HepG2 (cell line): ENCODE data around the gene CTIF. TPM values are rescaled to one million over a fixed set of nuclear protein-coding genes. Genes with fewer than 3 reads are reported as not detected.

ENCODE experiments used
- ATAC-seq: fragments of 200-7000 bp; cut with Tn5 transposase; 3 replicates; pipeline ENCODE4 v1.9.1; 2020; ENCODE audit warnings: mild to moderate bottlenecking, moderate library complexity
- BruUV-seq: library from RNA; stranded (reverse); fragments of 400-500 nt; replicated peaks from 2 replicates; lab custom pipeline; 2021; lab: Mats Ljungman, UMichigan
- CTCF ChIA-PET: fragments of 300-600 bp; formaldehyde crosslinking; extraction: SDS; loops from one replicate; lab custom pipeline; 2021; ENCODE audit warnings: low total read pairs, inconsistent platforms, low intra/inter-chr PET ratio; lab: Yijun Ruan, JAX
- POLR2A ChIA-PET: fragments of 350-600 bp; sonication (Branson Sonifier 250); formaldehyde crosslinking; loops from one replicate; lab custom pipeline; 2020; ENCODE audit warnings: antibody characterized with exemption, inconsistent platforms; lab: Yijun Ruan, JAX
- DNase-seq: peaks from one replicate; pipeline ENCODE4 v3.0.0-alpha.2; 2015; ENCODE audit warnings: low spot score
- FAIRE-seq: peaks from 3 replicates; lab custom pipeline; 2011; peaks lifted over from hg19 to GRCh38; lab: Jason Lieb, UNC
- H2AFZ ChIP-seq: one replicate; pipeline ENCODE4 v1.6.1; 2011; ENCODE audit warnings: low read length, inconsistent platforms
- H3K27ac ChIP-seq: fragments of 300-600 bp; 3 replicates; pipeline ENCODE4 v1.8.0; 2011; ENCODE audit warnings: mixed run types, mild to moderate bottlenecking, mixed read lengths, low read length, inconsistent platforms; ENCODE audit not compliant: insufficient read depth; ENCODE audit errors: extremely low read length
- H3K27me3 ChIP-seq, 2 experiments: fragments of 200-600 bp in 1 of 2; 2 replicates in 1 of 2; 3 replicates in 1 of 2; pipeline versions ENCODE4 v1.6.0 to v1.8.0; 2011; ENCODE audit warnings: low read length in 2 of 2, mild to moderate bottlenecking in 2 of 2, moderate library complexity in 2 of 2, inconsistent platforms in 1 of 2; ENCODE audit not compliant: insufficient read depth in 2 of 2, control insufficient read depth in 1 of 2
- H3K36me3 ChIP-seq, 2 experiments: fragments of 200-600 bp in 1 of 2; replicated peaks in 1 of 2; 2 replicates in 1 of 2; 3 replicates in 1 of 2; pipeline versions ENCODE4 v1.5.1 to v1.8.0; 2011; ENCODE audit warnings: low read length in 2 of 2, inconsistent platforms in 1 of 2; ENCODE audit not compliant: insufficient read depth in 2 of 2, control insufficient read depth in 1 of 2
- H3K4me1 ChIP-seq: 2 replicates; pipeline ENCODE4 v1.5.1; 2012; ENCODE audit warnings: low read length, inconsistent platforms; ENCODE audit not compliant: insufficient read depth
- H3K4me2 ChIP-seq: 2 replicates; pipeline ENCODE4 v1.6.0; 2011; ENCODE audit warnings: low read depth, low read length, inconsistent platforms
- H3K4me3 ChIP-seq, 3 experiments: fragments of 200-600 bp in 1 of 3; sonication (generic), shearing (Covaris generic) in 1 of 3; replicated peaks in 1 of 3; 2 replicates each; pipeline ENCODE4 v1.5.1; 2011 to 2016; ENCODE audit warnings: low read length in 3 of 3, inconsistent platforms in 2 of 3, low read depth in 2 of 3, mild to moderate bottlenecking in 2 of 3, control low read depth in 1 of 3, mixed read lengths in 1 of 3; ENCODE audit not compliant: insufficient read depth in 1 of 3
- H3K79me2 ChIP-seq: one replicate; pipeline ENCODE4 v1.6.1; 2011; ENCODE audit warnings: low read length, inconsistent platforms; ENCODE audit not compliant: insufficient read depth
- H3K9ac ChIP-seq: 2 replicates; pipeline ENCODE4 v1.6.0; 2011; ENCODE audit warnings: mild to moderate bottlenecking, low read depth, low read length, inconsistent platforms; ENCODE audit not compliant: insufficient read depth
- H3K9me3 ChIP-seq: 2 replicates; pipeline ENCODE4 v1.5.1; 2012; ENCODE audit warnings: mild to moderate bottlenecking, low read length
- H4K20me1 ChIP-seq: 2 replicates; pipeline ENCODE4 v1.6.0; 2011; ENCODE audit warnings: inconsistent platforms, mild to moderate bottlenecking, low read length, moderate library complexity; ENCODE audit not compliant: insufficient read depth
- GATAD1 ChIP-seq: IDR thresholded peaks from 2 replicates; pipeline ENCODE4 v1.6.1; 2016; ENCODE audit warnings: missing genetic modification reagents, missing compliant biosample characterization
- HMG20B ChIP-seq: conservative IDR thresholded peaks from 2 replicates; pipeline ENCODE4 v1.6.1; 2016; ENCODE audit warnings: missing genetic modification reagents, missing compliant biosample characterization
- JUNB ChIP-seq: sonication (generic); formaldehyde crosslinking; IDR thresholded peaks from 2 replicates; pipeline ENCODE4 v1.8.0; 2022; ENCODE audit warnings: missing genetic modification reagents, mild to moderate bottlenecking, borderline replicate concordance
- MXI1 ChIP-seq: IDR thresholded peaks from 3 replicates; pipeline ENCODE4 v1.6.1; 2012; ENCODE audit warnings: low read depth, low read length, inconsistent platforms, borderline replicate concordance
- RNF219 ChIP-seq: sonication (generic); formaldehyde crosslinking; IDR thresholded peaks from 2 replicates; pipeline ENCODE4 v1.5.0; 2020; ENCODE audit warnings: mild to moderate bottlenecking, missing genetic modification reagents
- SAFB2 ChIP-seq: sonication (generic); formaldehyde crosslinking; IDR thresholded peaks from 2 replicates; pipeline ENCODE4 v1.5.1; 2020; ENCODE audit warnings: missing genetic modification reagents, low read depth, mild to moderate bottlenecking, borderline replicate concordance
- SETDB1 ChIP-seq: sonication (generic); formaldehyde crosslinking; IDR thresholded peaks from 2 replicates; pipeline ENCODE4 v1.5.1; 2020; ENCODE audit warnings: missing genetic modification reagents, mild to moderate bottlenecking, borderline replicate concordance
- SKIL ChIP-seq: sonication (generic); formaldehyde crosslinking; IDR thresholded peaks from 2 replicates; pipeline ENCODE4 v1.8.0; 2022; ENCODE audit warnings: missing genetic modification reagents, mild to moderate bottlenecking, moderate library complexity, borderline replicate concordance
- SP2 ChIP-seq: sonication (generic); formaldehyde crosslinking; IDR thresholded peaks from 2 replicates; pipeline ENCODE4 v1.5.1; 2020; ENCODE audit warnings: mild to moderate bottlenecking, missing genetic modification reagents
- SSRP1 ChIP-seq: IDR thresholded peaks from 2 replicates; pipeline ENCODE4 v1.6.1; 2016; ENCODE audit warnings: control low read depth
- XRCC5 ChIP-seq: fragments of 200-400 bp; formaldehyde crosslinking; optimal IDR thresholded peaks from 2 replicates; pipeline ENCODE3; 2017; ENCODE audit warnings: mild to moderate bottlenecking, low read length
- ZBTB37 ChIP-seq: sonication (generic); formaldehyde crosslinking; IDR thresholded peaks from 2 replicates; pipeline ENCODE4 v1.4.0; 2020; ENCODE audit warnings: mild to moderate bottlenecking, missing genetic modification reagents
- ZNF564 ChIP-seq: sonication (generic); formaldehyde crosslinking; IDR thresholded peaks from 2 replicates; pipeline ENCODE4 v1.8.1; 2023; ENCODE audit warnings: mild to moderate bottlenecking, missing genetic modification reagents
- ZNF597 ChIP-seq: sonication (generic); formaldehyde crosslinking; IDR thresholded peaks from 2 replicates; pipeline ENCODE4 v1.5.0; 2020; ENCODE audit warnings: missing genetic modification reagents
- WGBS: methylation state at CpG from one replicate; pipeline ENCODE4 v1.1.6; 2017; ENCODE audit warnings: low lambda C conversion rate; 5-methylcytosine and 5-hydroxymethylcytosine counted together
- in situ Hi-C: cut with HindIII; loops from 2 replicates; pipeline ENCODE4 v1.10.0; 2017; ENCODE audit warnings: low pct_unique_long_range_greater_than_20kb; ENCODE audit not compliant: extremely low pct_ligation_motif_present
- intact Hi-C: fragments of 100-400 bp; cut with micrococcal nuclease; formaldehyde crosslinking; loops from one replicate; pipeline ENCODE4 v1.10.0; 2022; ENCODE audit not compliant: unreplicated experiment
- polyA plus RNA-seq, 8 experiments: library from polyadenylated mRNA; depleted of rRNA in 3 of 8; stranded (reverse) in 7 of 8; unstranded in 1 of 8; fragments of >200 nt; fragmentation: Illumina TruSeq in 4 of 8; extraction: Trizol in 4 of 8; gene quantifications; 2 replicates each; pipeline versions ENCODE4 v1.2.1 to v1.2.3, GENCODE V29; 2011 to 2016; ENCODE audit warnings: low read depth in 4 of 8, missing spikeins in 1 of 8, mixed read lengths in 1 of 8; ENCODE audit not compliant: insufficient read depth in 1 of 8
- total RNA-seq, 5 experiments: library from RNA; depleted of rRNA; stranded (reverse); fragments of >200 nt; fragmentation: Illumina TruSeq; extraction: Trizol; gene quantifications; 2 replicates each; pipeline ENCODE4 v1.2.3, GENCODE V29; 2016; ENCODE audit warnings: low read depth in 1 of 5

Gene CTIF
- total and polyA plus RNA-seq, 2 of the 13 experiments (the other 11 are each of a cell fraction or from before 2014, with no cell fraction given): 18.2 to 28.0 TPM

GRCh38 chr18:48838921-48839818 lies 300.3 kb downstream of the CTIF start:
- H3K27me3 ChIP-seq: no peaks in the 10 kb centered on the region
- intact Hi-C loops (no loop called here), in situ Hi-C loops (no loop called here)
- no peaks in the 10 kb centered on the region for H3K79me2 ChIP-seq
- peaks cover 1 to 16% of the 10 kb centered on the region in 2 experiments; a peak in 3 of 5 replicates for H3K36me3 ChIP-seq
- no peaks in the 10 kb centered on the region for H4K20me1 ChIP-seq
- FAIRE-seq (no peak), DNase-seq (no peak), ATAC-seq (no peak)
- no peak overlapping the region for H2AFZ ChIP-seq
- peaks cover 7% of the 10 kb centered on the region; the same call in 1 of the 2 replicates for H3K4me1 ChIP-seq
- no TSS peak for BruUV-seq
- 97% methylated on average over 9 of the region's 10 CpGs for WGBS
- TF ChIP-seq GATAD1 (CRISPR knock-in tag): no peak
- no peak for TF ChIP-seq ZBTB37 (CRISPR knock-in tag)
- TF ChIP-seq JUNB (CRISPR knock-in tag): no peak
- TF ChIP-seq XRCC5: no peak
- TF ChIP-seq SSRP1 (CRISPR knock-in tag): no peak
- no peak for TF ChIP-seq SETDB1 (CRISPR knock-in tag)
- TF ChIP-seq RNF219: no peak
- TF ChIP-seq MXI1: no peak
- no peak for TF ChIP-seq SAFB2 (CRISPR knock-in tag)
- no peak for TF ChIP-seq ZNF564
- no peak for TF ChIP-seq ZNF597 (CRISPR knock-in tag)
- TF ChIP-seq HMG20B (CRISPR knock-in tag): no peak
- TF ChIP-seq SP2: no peak
- no peak for TF ChIP-seq SKIL (CRISPR knock-in tag)
- H3K4me3 ChIP-seq: no peak overlapping the region
- H3K9me3 ChIP-seq: no peaks in the 10 kb centered on the region
- POLR2A ChIA-PET: no interaction called here
- no peak overlapping the region for H3K9ac ChIP-seq
- CTCF ChIA-PET: no interaction called here
- no peak overlapping the region for H3K4me2 ChIP-seq
- no peak overlapping the region for H3K27ac ChIP-seq
